T1000 (cell line): ENCODE measurements around the gene ME3.
"Not testable (repeated sequence)": the region's sequence is repeated elsewhere in the genome, so short reads cannot be mapped to it uniquely, and the experiment has no call there.

Experiments used
- DNase-seq: peaks from one replicate; lab custom pipeline; 2025; ENCODE audit warnings: mixed read lengths; lab: John Stamatoyannopoulos, UW

Gene ME3

DNA sequence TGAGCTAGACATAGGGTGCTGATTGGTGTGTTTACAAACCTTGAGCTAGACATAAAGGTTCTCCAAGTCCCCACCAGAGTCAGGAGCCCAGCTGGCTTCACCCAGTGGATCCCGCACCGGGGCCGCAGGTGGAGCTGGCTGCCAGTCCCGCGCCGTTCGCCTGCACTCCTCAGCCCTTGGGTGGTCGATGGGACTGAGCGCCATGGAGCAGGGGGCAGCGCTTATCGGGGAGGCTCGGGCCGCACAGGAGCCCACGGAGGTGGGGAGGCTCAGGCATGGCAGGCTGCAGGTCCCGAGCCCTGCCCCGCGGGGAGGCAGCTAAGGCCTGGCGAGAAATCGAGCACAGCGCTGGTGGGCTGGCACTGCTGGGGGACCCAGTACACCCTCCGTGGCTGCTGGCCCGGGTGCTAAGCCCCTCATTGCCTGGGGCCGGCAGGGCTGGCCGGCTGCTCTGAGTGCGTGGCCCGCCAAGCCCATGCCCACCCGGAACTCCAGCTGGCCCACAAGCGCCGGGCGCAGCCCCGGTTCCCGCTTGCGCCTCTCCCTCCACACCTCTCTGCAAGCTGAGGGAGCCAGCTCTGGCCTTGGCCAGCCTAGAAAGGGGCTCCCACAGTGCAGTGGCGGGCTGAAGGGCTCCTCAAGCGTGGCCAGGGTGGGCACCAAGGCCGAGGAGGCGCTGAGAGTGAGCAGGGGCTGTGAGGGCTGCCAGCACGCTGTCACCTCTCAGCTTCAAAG lies 238.9 kb downstream of the ME3 start:
- DNase-seq, result not testable (repeated sequence)

- no peak for DNase-seq
Observed at GRCh38 chr11:86431258-86431657, 241.2 kb downstream of the ME3 start.

DNA sequence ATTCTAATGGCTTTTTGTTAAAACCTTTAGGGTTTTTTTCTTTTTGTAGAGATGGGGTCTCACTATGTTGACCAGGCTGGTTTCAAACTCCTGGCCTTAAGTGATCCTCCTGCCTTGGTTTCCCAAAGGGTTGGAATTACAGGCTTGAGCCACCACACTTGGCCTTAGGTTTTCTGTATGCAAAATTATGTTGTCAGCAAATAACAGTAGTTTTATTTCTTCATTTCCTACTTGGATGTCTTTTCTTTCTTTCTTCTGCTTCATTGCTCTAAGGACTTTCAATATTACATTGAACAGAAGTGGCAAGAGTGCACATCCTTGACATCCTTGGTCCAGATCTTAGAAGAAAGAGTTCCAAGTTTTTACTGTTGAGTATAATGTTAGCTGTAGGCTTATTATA lies 245.0 kb downstream of the ME3 start:
- no peak for DNase-seq

DNA sequence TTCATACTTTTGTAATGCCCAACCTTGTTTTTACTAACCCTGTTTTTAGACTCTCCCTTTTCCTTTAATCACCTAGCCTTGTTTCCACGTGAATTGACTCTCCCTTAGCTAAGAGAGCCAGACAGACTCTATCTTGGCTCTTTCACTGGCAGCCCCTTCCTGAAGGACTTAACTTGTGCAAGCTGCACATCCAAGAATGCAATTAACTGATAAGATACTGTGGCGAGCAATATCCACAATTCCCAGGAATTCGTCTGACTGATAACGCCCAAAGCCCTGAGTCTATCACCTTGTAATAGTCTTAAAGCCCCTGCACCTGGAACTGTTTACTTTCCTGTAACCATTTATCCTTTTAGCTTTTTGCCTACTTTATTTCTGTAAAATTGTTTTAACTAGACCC lies 248.9 kb downstream of the ME3 start:
- DNase-seq, result not testable (repeated sequence)

DNA sequence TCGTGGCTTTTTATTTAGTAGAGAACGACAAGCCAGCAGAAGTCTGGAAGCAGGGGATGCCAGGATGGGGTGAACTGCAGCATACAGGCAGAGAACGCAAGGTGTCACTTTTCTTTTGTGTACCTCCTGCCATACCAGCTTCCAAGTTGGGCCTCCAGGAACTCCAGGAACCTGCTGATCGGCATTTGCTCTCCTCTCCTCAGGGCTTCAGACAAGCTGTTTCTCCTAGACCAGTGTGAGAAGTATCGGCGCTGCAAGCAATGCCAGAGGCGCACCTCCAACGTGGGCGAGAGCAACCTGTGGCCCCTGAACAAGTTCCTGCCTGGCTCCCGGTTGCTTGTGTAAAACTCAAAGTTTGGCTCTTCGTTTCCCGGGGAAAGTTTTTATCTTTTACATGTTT lies 250.0 kb downstream of the ME3 start:
- no peak for DNase-seq

GRCh38 chr11:86421946-86422345 lies 250.5 kb downstream of the ME3 start:
- no peak for DNase-seq

GRCh38 chr11:86418917-86419316 lies 253.5 kb downstream of the ME3 start:
- no peak for DNase-seq

GRCh38 chr11:86418513-86418912 lies 253.9 kb downstream of the ME3 start:
- DNase-seq, result no peak

- DNase-seq, result no peak
Observed at GRCh38 chr11:86418106-86418505, 254.3 kb downstream of the ME3 start.

DNA sequence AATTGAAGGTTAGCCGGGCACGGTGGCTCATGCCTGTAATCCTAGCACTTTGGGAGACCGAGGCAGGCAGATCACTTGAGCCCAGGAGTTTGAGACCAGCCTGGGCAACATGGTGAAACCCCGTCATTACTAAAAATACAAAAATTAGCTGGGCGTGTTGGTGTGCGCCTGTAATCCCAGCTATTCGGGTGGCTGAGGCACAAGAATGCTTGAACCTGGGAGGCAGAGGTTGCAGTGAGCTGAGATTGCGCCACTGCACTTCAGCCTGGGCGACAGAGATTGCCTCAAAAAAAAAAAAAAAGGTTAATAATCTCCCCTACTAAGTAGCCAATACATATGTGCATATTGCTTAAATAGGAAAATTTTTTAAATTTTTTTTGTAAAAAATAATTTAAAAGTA lies 255.5 kb downstream of the ME3 start:
- not testable (repeated sequence) for DNase-seq

GRCh38 chr11:86416494-86416893 lies 255.9 kb downstream of the ME3 start:
- DNase-seq, result no peak

- no peak for DNase-seq
Observed at GRCh38 chr11:86415026-86415425, 257.4 kb downstream of the ME3 start.

DNA sequence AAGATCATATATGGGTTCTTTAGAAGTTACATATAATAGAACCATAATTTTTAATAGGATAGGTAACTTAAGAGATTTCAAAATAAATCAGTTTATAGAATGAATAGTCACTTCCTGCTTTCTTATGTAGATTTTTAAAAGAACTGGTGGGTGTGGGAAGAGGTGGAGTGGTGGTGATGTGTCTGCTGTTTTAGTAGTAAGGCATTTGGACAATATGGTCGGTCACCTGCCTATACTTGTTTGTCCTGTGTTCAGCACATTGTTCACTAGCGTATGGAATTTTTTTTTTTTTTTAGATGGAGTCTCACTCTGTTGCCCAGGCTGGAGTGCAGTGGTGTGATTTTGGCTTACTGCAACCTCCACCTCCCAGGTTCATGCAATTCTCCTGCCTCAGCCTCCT lies 258.4 kb downstream of the ME3 start:
- DNase-seq, result no peak

GRCh38 chr11:86408845-86409244 lies 263.6 kb downstream of the ME3 start:
- DNase-seq, result no peak

DNA sequence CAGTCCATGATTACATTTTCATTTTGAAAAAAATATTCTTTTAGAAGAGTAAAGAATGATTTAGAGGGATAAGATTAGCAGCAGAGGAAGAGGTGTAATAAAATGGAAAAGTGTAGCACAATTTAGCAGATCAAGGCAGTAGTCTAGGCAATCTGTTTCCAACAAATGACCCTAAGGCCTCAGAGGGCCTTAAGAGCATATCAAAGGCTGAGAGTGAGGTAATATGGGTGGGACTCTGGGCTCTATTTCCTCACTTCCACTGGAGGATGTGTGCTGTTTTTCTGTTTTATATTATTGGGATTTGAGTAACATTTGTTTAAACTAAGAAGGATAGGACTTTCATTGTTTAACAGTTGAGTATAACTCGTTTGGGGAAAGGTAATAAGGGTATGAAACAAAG lies 269.0 kb downstream of the ME3 start:
- DNase-seq, result no peak

DNA sequence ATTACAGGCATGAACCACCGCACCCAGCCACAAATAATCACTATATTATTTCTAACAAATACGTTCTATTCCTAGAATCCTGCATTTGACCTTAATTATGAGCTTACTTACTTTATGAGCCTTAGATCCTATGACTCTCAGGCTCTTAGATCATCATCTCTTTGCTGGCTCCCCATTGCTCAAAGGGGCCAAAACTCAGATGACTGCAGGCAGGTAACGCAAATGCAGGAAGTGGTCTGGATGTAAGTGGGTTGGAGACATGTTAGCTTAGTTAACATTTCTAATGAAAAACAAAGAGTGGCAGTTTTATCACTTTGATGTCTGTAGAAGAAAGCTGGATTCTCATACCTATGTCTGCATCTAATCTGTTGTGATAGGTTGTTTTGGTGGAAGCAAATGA lies 274.3 kb downstream of the ME3 start:
- DNase-seq, result no peak

GRCh38 chr11:86397351-86397750 lies 275.1 kb downstream of the ME3 start:
- DNase-seq, result no peak

GRCh38 chr11:86396396-86396795 lies 276.0 kb downstream of the ME3 start:
- no peak for DNase-seq

- DNase-seq, result no peak
Observed at GRCh38 chr11:86395061-86395551, 277.3 kb downstream of the ME3 start.
